ENCODE data around the gene SGMS1.
"Not testable (repeated sequence)": the region's sequence is repeated elsewhere in the genome, so short reads cannot be mapped to it uniquely, and the experiment has no call there.

Gene SGMS1

DNA sequence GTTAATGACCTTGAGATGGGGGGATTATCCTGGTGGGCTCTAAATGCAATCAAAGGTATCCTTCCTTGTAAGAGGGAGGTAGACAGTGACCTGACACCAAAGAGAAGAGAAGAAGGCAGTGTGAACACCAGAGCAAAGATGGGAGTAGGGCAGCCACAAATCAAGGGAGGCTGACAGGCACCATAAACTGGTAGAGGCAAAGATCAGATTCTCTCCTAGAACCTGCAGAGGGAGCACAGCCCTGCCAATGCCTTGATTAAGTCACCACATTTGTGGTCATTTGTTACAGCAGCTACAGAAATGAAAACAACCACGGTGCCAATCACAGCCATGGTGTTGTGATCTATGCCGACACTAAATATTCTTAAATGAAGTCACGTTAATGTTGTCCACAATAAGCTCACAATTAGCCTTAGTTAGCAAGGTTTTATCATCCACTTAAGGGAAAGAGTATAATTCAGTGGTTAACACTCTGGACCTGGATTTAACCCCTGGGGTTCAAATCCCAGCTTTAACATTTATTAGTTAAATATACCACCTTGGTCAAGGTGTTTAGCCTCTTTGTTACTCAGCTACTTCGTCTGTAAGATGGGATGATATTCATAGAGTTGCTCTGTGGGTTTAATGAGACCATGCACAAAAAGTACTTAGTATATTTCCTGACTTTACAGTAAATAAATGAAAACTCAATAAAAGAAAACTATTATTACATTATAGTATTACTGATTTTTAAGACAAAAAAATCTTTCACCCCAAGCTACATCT lies 70.8 kb downstream of the SGMS1 start:
- DNase-seq: no peak

DNA sequence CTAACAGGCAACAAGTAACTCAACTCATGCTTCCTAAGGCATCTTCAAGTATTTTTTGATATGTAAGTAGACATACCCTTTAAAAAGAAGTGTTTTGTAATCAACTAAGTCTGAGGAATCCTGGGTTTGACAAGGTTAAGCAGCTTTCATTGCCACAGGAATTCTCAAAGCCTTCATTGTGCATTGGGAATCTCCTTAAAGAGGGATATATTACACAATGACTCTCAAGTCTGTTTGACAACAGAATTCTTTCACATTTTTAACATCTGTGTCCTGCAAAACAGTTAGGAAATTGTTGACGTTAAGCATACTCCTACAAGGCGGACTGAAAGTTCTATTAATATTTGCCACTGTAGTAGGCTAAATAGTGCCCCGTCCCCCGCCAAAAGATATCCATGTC lies 71.4 kb downstream of the SGMS1 start:
- no peak for DNase-seq

DNA sequence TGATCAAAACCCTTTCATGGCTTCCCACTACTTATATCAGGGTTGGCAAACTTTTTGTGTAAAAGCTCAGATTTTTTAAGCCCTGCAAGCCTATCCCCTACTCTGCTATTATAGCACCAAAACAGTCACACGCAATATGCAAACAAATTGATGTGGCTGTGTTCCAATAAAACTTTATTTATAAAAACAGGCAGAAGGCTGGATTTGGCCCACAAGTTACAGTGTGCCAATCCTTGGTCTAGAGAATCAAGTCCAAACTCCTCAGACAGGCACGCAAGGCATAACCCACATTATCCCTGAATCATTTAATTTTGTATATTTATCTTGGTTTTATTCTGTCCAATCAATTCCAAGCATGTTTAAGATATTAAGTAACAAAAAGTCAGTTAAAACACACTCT lies 71.9 kb downstream of the SGMS1 start:
- no peak for DNase-seq

- DNase-seq: no peak
These were observed 73.4 kb downstream of the SGMS1 start for GRCh38 chr10:50550291-50550839.

DNA sequence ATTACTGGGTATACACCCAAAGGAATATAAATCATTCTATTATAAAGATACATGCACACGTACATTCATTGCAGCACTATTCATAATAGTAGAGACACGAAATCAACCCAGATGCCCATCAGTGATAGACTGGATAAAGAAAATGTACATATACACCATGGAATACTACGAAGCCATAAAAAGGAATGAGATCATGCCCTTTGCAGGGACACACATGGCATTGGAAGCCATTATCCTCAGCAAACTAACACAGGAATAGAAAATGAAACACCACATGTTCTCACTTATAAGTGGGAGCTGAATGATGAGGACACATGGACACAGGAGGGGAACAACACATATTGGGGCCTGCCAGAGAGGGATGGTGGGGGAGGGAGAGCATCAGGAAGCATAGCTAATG lies 74.6 kb downstream of the SGMS1 start:
- DNase-seq: not testable (repeated sequence)

DNA sequence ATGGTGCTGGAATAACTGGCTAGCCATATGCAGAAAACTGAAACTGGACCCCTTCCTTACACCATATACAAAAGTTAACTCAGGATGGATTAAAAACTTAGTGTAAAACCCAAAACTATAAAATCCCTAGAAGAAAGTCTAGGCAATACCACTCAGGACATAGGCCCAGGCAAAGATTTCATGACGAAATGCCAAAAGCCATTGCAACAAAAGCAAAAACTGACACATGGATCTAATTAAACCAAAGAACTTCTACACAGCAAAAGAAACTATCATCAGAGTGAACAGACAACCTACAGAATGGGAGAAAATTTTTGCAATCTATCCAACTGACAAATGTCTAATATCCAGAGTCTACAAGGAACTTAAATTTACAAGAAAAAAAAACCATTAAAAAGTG lies 75.3 kb downstream of the SGMS1 start:
- not testable (repeated sequence) for DNase-seq

GRCh38 chr10:50546287-50546686 lies 77.5 kb downstream of the SGMS1 start:
- not testable (repeated sequence) for DNase-seq

GRCh38 chr10:50545846-50546245 lies 77.9 kb downstream of the SGMS1 start:
- no peak for DNase-seq

- DNase-seq: no peak
These were observed 78.8 kb downstream of the SGMS1 start for GRCh38 chr10:50544857-50545429.

GRCh38 chr10:50544095-50544856 lies 79.5 kb downstream of the SGMS1 start:
- no peak for DNase-seq

GRCh38 chr10:50542871-50543270 lies 80.9 kb downstream of the SGMS1 start:
- no peak for DNase-seq

- no peak for DNase-seq
These were observed 81.8 kb downstream of the SGMS1 start for GRCh38 chr10:50541921-50542320.

GRCh38 chr10:50541317-50541716 lies 82.4 kb downstream of the SGMS1 start:
- DNase-seq: no peak

GRCh38 chr10:50540826-50541122 lies 83.0 kb downstream of the SGMS1 start:
- DNase-seq: no peak

DNA sequence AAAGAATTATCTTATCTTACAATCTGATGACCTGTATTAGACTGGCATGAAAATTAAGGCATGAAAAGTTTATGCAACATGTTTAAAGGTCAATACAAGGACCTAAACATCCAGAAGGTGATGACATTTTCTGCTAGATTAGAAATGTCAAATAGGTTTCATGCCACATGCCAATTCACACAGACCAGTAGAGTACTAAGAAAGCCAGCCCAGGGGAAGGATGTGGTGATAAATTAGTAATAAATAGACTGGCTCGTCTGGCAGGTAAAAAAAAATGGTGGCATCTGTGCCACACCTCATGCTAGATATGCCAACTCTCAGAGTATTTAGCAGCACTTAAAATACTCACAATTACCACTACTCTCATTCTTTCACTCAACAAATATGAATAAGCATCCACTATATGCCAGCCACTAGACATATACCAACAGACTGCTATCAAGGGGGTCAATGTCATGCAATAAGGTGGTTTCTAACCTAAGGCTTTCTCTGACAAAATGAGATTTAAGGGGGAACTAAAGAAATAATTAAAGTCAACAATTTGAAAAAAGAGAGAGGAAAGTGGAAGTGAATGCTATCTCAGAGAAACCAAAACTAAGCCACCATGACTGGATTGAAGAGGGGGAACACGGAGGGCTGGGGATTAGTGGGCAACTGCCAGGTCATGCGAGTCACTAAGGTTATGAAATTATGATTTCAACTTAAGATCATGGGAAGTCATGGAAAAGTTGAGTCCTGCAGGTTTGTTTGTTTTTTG lies 83.5 kb downstream of the SGMS1 start:
- DNase-seq: peak; percentile 35

DNA sequence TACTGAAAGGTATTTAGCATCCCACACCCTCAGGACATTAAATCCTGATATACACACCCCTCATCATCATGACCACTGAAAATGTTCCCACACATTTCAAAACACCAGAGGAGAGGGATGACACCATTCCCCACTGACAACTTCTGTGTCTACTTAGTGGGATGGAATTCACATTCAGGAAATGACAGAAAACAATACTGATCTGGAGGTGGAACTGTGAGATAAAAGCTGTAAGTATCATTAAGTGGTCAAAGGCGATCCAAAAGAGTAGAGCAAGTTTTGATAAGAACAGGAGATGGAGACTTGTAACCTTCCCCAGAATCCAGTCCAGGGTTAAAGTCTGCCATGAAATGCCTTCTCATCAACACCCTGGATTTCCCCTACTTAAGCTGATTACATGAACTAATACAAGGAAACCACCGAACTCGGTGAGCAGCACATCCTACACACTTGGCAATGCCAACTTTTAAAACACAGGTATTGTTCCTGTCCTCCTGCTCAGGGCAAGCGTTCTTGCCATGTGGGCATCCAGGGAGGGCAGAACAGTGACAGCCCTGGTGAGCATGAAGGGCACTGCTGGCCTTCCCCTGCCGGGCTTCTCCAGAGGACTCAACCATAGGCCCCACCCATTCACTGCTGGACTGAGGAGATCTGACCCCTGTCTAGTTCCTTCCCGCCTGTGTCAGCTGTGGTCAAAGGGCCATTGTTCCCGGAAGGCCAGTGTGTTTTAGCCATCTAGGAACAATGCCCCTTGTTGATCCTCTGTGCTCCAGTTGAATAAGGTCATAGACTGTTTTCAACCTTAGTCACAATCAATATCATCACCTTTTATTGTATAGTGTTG lies 85.0 kb downstream of the SGMS1 start:
- no peak for DNase-seq

- no peak for DNase-seq
These were observed 87.0 kb downstream of the SGMS1 start for GRCh38 chr10:50536617-50537240.

DNA sequence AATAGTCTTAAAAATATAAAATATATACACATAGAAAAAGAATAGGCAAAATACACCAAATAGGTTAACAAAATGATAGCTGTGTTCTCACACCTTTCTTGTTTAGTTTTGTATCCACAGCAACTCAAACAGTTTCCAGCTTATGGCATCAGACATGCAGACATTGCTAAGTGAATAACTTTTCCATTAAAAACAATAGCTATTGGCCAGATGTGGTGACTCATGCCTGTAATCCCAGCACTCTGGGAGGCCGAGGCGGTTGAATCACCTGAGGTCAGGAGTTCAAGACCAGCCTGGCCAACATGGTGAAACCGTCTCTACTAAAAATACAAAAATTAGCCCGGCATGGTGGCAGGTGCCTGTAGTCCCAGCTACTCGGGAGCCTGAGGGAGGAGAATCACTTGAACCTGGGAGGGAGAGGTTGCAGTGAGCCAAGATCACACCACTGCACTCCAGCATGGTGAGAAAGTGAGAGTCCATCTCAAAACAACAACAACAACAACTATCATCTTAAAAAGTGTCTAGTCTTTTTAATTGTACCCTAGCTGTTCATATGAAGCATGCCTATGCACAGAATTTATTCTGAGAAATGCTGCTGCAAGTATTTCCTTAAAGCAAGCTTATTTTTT lies 88.9 kb downstream of the SGMS1 start:
- not testable (repeated sequence) for DNase-seq

- no peak for DNase-seq
These were observed 90.5 kb downstream of the SGMS1 start for GRCh38 chr10:50533296-50533695.

- DNase-seq: no peak
These were observed 92.2 kb downstream of the SGMS1 start for GRCh38 chr10:50531388-50532077.

- no peak for DNase-seq
These were observed 94.1 kb downstream of the SGMS1 start for GRCh38 chr10:50529660-50530059.

Measured in stimulated activated CD4-positive, alpha-beta T cell treated with anti-CD3 and anti-CD28 coated beads, Interleukin-4, amount 100 ng/mL, for 4 hours (primary cell).